Osteoblast (primary cell): ENCODE data around the gene HOXA10. TPM values are rescaled to one million over a fixed set of nuclear protein-coding genes. Genes with fewer than 3 reads are reported as not detected.
A peak's percentile ranks its signal among the peaks of the same experiment; 100 is the strongest.

ENCODE experiments used
- DNase-seq: peaks from one replicate; pipeline ENCODE4 v3.0.0; 2011; ENCODE audit warnings: low spot score, mixed read lengths; ENCODE audit not compliant: insufficient read length; ENCODE audit errors: missing footprints
- H2AFZ ChIP-seq: 2 replicates; pipeline ENCODE4 v1.6.0; 2011; ENCODE audit warnings: mild to moderate bottlenecking, low read length
- H3K27ac ChIP-seq: 2 replicates; pipeline ENCODE4 v1.5.1; 2011; ENCODE audit warnings: mild to moderate bottlenecking, low read depth, low read length, moderate library complexity
- H3K27me3 ChIP-seq: 2 replicates; pipeline ENCODE4 v1.6.0; 2012; ENCODE audit warnings: mild to moderate bottlenecking, control low read depth, inconsistent platforms, low read length, moderate library complexity; ENCODE audit not compliant: insufficient read depth
- H3K36me3 ChIP-seq: 2 replicates; pipeline ENCODE4 v1.5.1; 2011; ENCODE audit warnings: mild to moderate bottlenecking, low read length, control low read depth, moderate library complexity; ENCODE audit not compliant: insufficient read depth
- H3K4me1 ChIP-seq: 2 replicates; pipeline ENCODE4 v1.5.1; 2011; ENCODE audit warnings: mild to moderate bottlenecking, low read length, control low read depth, moderate library complexity; ENCODE audit not compliant: insufficient read depth
- H3K4me2 ChIP-seq: 2 replicates; pipeline ENCODE4 v1.6.0; 2011; ENCODE audit warnings: mild to moderate bottlenecking, low read length; ENCODE audit not compliant: insufficient read depth
- H3K4me3 ChIP-seq: fragments of 200-600 bp; sonication (generic); 3 replicates; pipeline ENCODE4 v1.5.1; 2012; ENCODE audit warnings: mild to moderate bottlenecking, low read length, inconsistent platforms; ENCODE audit not compliant: insufficient read depth
- H3K79me2 ChIP-seq: 2 replicates; pipeline ENCODE4 v1.6.0; 2012; ENCODE audit warnings: mild to moderate bottlenecking, low read length, control low read depth, inconsistent platforms; ENCODE audit not compliant: insufficient read depth
- H3K9me3 ChIP-seq: 2 replicates; pipeline ENCODE4 v1.5.1; 2011; ENCODE audit warnings: low read depth, low read length, control low read depth
- H4K20me1 ChIP-seq: 2 replicates; pipeline ENCODE4 v1.6.0; 2012; ENCODE audit warnings: mild to moderate bottlenecking, low read length, control low read depth; ENCODE audit not compliant: insufficient read depth
- total RNA-seq: library from RNA; depleted of rRNA; stranded (reverse); fragments of >200 nt; gene quantifications from 2 replicates; pipeline ENCODE4 v1.2.3, GENCODE V29; 2012
- TF ChIP-seq, protein P1 (sequence below): IDR thresholded peaks from 2 replicates; pipeline ENCODE4 v1.5.1; 2011; ENCODE audit warnings: mild to moderate bottlenecking, low read depth, low read length, moderate library complexity; ENCODE audit errors: extremely low read depth

HOXA10 gene
- total RNA-seq, 1 donor: 43.1 TPM

DNA sequence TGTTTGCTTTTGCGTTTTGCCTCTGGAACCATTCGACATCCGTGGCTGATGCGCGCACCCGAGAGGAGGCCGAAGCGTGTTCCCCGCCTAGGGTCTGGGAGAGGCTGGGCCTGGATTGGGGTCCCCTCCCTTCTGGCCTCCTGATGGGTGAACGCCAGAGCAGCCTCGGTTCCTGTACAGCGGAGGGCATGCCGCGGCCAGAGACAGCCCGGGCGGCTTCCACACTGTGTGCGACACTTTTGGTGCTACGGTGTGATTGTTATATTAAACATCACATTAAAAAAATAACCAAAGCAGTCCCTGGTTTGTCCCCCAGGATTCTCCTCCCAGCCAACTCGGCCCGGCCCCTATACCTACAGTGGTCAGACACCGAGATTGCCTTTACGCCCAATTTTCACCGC lies 14.0 kb downstream of the HOXA10 start:
- no peaks in the 10 kb centered on the region for H3K9me3 ChIP-seq
- DNase-seq: peak; percentile 90
- H3K79me2 ChIP-seq: peaks cover 60% of the 10 kb centered on the region
- TF ChIP-seq, protein P1, sequence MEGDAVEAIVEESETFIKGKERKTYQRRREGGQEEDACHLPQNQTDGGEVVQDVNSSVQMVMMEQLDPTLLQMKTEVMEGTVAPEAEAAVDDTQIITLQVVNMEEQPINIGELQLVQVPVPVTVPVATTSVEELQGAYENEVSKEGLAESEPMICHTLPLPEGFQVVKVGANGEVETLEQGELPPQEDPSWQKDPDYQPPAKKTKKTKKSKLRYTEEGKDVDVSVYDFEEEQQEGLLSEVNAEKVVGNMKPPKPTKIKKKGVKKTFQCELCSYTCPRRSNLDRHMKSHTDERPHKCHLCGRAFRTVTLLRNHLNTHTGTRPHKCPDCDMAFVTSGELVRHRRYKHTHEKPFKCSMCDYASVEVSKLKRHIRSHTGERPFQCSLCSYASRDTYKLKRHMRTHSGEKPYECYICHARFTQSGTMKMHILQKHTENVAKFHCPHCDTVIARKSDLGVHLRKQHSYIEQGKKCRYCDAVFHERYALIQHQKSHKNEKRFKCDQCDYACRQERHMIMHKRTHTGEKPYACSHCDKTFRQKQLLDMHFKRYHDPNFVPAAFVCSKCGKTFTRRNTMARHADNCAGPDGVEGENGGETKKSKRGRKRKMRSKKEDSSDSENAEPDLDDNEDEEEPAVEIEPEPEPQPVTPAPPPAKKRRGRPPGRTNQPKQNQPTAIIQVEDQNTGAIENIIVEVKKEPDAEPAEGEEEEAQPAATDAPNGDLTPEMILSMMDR: no peak
- peak overlapping the region; percentile 89 for H2AFZ ChIP-seq
- no peaks in the 10 kb centered on the region for H3K27me3 ChIP-seq
- peaks cover 12% of the 10 kb centered on the region for H3K36me3 ChIP-seq
- peak overlapping the region; percentile 99 for H3K4me2 ChIP-seq
- peaks cover 14% of the 10 kb centered on the region for H3K4me1 ChIP-seq
- peaks cover 17% of the 10 kb centered on the region for H4K20me1 ChIP-seq
- H3K27ac ChIP-seq: peak overlapping the region; percentile 61
- peak overlapping the region; percentile 75 for H3K4me3 ChIP-seq

DNA sequence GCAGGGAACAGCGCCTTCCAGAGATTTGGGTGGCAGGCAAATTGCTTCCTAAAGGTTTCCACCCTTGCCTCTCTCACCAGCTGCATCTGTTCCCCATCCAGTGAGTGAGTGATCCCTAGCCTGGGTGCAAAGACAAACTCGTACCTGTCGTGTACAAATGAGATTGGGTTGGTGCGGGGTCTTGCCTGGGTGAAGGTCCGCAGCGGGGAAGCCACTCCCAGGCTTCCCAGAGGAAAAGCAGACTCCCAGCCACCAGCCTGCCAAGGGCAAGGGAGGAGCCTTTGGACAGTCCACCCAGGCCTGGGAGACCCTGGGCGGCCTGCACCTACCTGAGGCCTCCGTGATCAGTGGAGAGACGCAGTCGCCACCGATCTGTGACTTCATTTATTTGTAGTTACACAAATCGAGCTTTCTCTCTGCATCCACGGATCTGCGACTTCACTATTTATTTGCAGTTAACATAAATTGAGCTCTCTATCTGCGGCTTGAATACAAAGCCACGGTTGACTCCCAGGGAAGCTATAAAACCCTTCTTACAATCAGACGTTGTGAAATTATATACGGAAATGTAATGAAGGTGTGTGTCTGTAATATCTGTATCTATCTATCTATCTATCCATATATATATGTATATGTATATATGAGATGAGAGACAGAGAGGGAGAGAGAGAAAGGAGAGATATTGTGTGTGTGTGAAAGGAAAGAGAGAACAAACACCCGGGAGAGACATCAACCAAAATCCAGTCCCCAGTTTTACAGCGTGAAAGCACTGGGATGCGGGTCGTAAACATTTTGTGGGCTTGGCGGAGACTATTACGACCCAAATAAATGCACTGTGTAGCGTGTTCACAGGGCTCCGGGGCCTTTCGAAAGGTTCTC lies 14.6 kb downstream of the HOXA10 start:
- no peak for DNase-seq
- no peaks in the 10 kb centered on the region for H3K9me3 ChIP-seq
- H2AFZ ChIP-seq: peak overlapping the region; percentile 89
- TF ChIP-seq, protein P1: no peak
- no peaks in the 10 kb centered on the region for H3K27me3 ChIP-seq
- H3K4me1 ChIP-seq: peaks cover 14% of the 10 kb centered on the region
- no peak overlapping the region for H3K27ac ChIP-seq
- peaks cover 14% of the 10 kb centered on the region for H4K20me1 ChIP-seq
- peak overlapping the region; percentile 99 for H3K4me2 ChIP-seq
- H3K4me3 ChIP-seq: peak overlapping the region; percentile 75
- peaks cover 60% of the 10 kb centered on the region for H3K79me2 ChIP-seq
- H3K36me3 ChIP-seq: peaks cover 15% of the 10 kb centered on the region

DNA sequence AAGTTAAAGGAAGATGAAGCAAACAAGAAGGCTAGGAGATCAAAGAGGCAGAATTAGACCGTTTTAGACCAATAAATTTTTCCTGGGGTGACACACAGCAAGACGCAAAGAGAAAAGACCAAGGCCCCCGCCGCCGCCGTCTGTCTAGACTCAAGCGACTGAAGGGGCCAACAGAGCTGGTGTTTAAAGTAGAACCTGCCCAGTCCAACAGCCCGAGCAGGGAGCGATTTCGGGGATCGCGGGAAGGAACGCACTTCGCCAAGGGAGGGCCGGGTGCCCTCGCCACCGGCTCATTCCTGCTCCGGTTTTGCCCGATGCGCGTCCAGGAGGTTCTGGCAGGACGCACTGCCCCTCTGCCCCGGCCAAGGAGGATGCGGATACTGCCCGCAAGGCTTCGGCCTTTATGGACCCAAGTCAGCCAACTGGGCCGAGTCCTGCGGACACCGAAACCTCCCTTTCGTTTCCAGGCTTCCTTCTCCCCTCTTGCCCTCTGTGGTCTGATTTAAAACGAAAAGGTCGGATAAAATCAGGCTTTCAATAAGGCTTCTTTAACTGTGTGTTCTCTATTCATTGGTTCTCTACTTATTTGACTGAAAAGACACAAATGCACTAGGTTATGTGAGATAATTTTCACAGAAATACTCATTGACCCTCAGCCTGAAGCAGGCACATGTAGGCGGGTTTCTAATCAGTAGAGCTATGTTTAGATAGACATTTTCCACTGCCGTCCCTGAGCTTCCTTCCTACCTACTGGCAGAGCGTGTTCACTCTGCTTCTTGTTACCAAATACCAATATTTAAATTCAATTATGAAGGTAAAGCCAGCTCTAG lies 15.5 kb downstream of the HOXA10 start:
- Histone ChIP-seq H3K4me1 (peaks cover 17% of the 10 kb centered on the region), H3K79me2 (peaks cover 59% of the 10 kb centered on the region), H3K4me3 (no peak overlapping the region), H3K27ac (no peak overlapping the region), H3K36me3 (peaks cover 10% of the 10 kb centered on the region), H4K20me1 (peaks cover 6% of the 10 kb centered on the region), H3K9me3 (no peaks in the 10 kb centered on the region), H3K4me2 (no peak overlapping the region), H3K27me3 (no peaks in the 10 kb centered on the region), H2AFZ (no peak overlapping the region)
- DNase-seq: no peak
- TF ChIP-seq, protein P1: no peak
